ENCODE data around the gene RPL34. TPM values are rescaled to one million over a fixed set of nuclear protein-coding genes. Genes with fewer than 3 reads are reported as not detected.

Gene RPL34
- total RNA-seq, 6 experiments from 2014 or later = 834 to 1,041 (median 909) TPM

- DNase-seq = no peak
- Mint-ChIP-seq H3K4me1 (ENCODE audit: low read depth) (peaks cover 13% of the 10 kb centered on the region), H3K27ac (no peak overlapping the region), H3K4me3 (no peak overlapping the region), H3K36me3 (ENCODE audit: low read depth) (peaks cover 5% of the 10 kb centered on the region), H3K9me3 (peaks cover 11% of the 10 kb centered on the region), H3K27me3 (ENCODE audit: insufficient read depth) (no peaks in the 10 kb centered on the region; the same call in 1 of the 2 replicates)
- no peak for TF ChIP-seq CTCF (IDR thresholded peaks at IDR 0.05)
Observed at GRCh38 chr4:108612365-108612764, 8.0 kb upstream of the RPL34 start.

- Mint-ChIP-seq H3K36me3 (ENCODE audit: low read depth) (peaks cover 43% of the 10 kb centered on the region), H3K9me3 (peaks cover 17% of the 10 kb centered on the region), H3K27ac (peak overlapping the region; percentile 93), H3K27me3 (ENCODE audit: insufficient read depth) (peaks cover 4% of the 10 kb centered on the region; the same call in 1 of the 2 replicates), H3K4me3 (peak overlapping the region; percentile 97), H3K4me1 (ENCODE audit: low read depth) (peaks cover 44% of the 10 kb centered on the region)
- DNase-seq = no peak
- TF ChIP-seq CTCF (IDR thresholded peaks at IDR 0.05) = no peak
Observed at GRCh38 chr4:108619372-108620100, 840 bp upstream of the RPL34 start.

- Mint-ChIP-seq H3K9me3 (peaks cover 6% of the 10 kb centered on the region), H3K4me3 (peak overlapping the region; percentile 97), H3K27me3 (ENCODE audit: insufficient read depth) (peaks cover 4% of the 10 kb centered on the region; the same call in 1 of the 2 replicates), H3K4me1 (ENCODE audit: low read depth) (peaks cover 48% of the 10 kb centered on the region), H3K36me3 (ENCODE audit: low read depth) (peaks cover 51% of the 10 kb centered on the region), H3K27ac (peak overlapping the region; percentile 93)
- DNase-seq = no peak
- TF ChIP-seq CTCF (IDR thresholded peaks at IDR 0.05) = no peak
Observed at GRCh38 chr4:108620933-108621905, 843 bp downstream of the RPL34 start.

GRCh38 chr4:108622022-108622421 lies 1.6 kb downstream of the RPL34 start:
- Mint-ChIP-seq H3K36me3 (ENCODE audit: low read depth) (peaks cover 56% of the 10 kb centered on the region), H3K27ac (peak overlapping the region; percentile 93; the same call in 1 of the 2 replicates), H3K4me3 (peak overlapping the region; percentile 97), H3K9me3 (peaks cover 6% of the 10 kb centered on the region), H3K27me3 (ENCODE audit: insufficient read depth) (peaks cover 4% of the 10 kb centered on the region; the same call in 1 of the 2 replicates), H3K4me1 (ENCODE audit: low read depth) (peaks cover 54% of the 10 kb centered on the region)
- no peak for TF ChIP-seq CTCF (IDR thresholded peaks at IDR 0.05)
- no peak for DNase-seq

GRCh38 chr4:108622828-108623227 lies 2.5 kb downstream of the RPL34 start:
- peaks cover 55% of the 10 kb centered on the region for H3K4me1 Mint-ChIP-seq (ENCODE audit: low read depth)
- TF ChIP-seq CTCF (IDR thresholded peaks at IDR 0.05) = no peak
- peaks cover 4% of the 10 kb centered on the region; the same call in 1 of the 2 replicates for H3K27me3 Mint-ChIP-seq (ENCODE audit: insufficient read depth)
- peak overlapping the region; percentile 97 for H3K4me3 Mint-ChIP-seq
- peaks cover 6% of the 10 kb centered on the region for H3K9me3 Mint-ChIP-seq
- H3K27ac Mint-ChIP-seq = peak overlapping the region; percentile 81
- DNase-seq = no peak
- H3K36me3 Mint-ChIP-seq (ENCODE audit: low read depth) = peaks cover 56% of the 10 kb centered on the region

Data from HFFc6 (cell line).